ENCODE measurements around the gene DGKZ.

DGKZ gene

DNA sequence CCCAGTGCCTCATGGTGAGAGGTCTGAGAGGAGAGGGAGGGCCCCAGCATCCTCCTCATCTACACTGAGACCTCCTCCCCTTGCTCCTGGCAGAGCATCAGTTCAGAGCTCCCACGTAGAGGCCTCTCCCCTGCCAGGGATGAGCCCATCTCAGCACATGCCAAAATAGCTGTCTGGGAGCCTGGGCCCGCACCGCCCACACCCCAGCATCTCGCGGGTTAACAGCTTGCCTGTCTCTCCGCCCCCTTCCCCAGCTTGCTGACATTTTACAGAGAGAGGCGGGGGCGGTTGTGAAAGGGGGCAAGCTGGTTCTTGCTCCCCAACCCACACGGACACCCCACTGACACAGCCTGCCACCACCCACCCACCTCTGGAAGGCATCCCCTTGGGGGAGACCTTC lies 6.4 kb downstream of the DGKZ start:
- TF ChIP-seq ZFX (IDR thresholded peaks at IDR 0.05; ENCODE audit: borderline replicate concordance), result no peak
- TF ChIP-seq, protein P1, sequence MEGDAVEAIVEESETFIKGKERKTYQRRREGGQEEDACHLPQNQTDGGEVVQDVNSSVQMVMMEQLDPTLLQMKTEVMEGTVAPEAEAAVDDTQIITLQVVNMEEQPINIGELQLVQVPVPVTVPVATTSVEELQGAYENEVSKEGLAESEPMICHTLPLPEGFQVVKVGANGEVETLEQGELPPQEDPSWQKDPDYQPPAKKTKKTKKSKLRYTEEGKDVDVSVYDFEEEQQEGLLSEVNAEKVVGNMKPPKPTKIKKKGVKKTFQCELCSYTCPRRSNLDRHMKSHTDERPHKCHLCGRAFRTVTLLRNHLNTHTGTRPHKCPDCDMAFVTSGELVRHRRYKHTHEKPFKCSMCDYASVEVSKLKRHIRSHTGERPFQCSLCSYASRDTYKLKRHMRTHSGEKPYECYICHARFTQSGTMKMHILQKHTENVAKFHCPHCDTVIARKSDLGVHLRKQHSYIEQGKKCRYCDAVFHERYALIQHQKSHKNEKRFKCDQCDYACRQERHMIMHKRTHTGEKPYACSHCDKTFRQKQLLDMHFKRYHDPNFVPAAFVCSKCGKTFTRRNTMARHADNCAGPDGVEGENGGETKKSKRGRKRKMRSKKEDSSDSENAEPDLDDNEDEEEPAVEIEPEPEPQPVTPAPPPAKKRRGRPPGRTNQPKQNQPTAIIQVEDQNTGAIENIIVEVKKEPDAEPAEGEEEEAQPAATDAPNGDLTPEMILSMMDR (IDR thresholded peaks at IDR 0.05), result no peak
- H3K27ac ChIP-seq, result no peak overlapping the region

GRCh38 chr11:46356924-46357482 lies 9.7 kb downstream of the DGKZ start:
- no peak for TF ChIP-seq ZFX (IDR thresholded peaks at IDR 0.05; ENCODE audit: borderline replicate concordance)
- TF ChIP-seq, protein P1 (IDR thresholded peaks at IDR 0.05), result no peak

DNA sequence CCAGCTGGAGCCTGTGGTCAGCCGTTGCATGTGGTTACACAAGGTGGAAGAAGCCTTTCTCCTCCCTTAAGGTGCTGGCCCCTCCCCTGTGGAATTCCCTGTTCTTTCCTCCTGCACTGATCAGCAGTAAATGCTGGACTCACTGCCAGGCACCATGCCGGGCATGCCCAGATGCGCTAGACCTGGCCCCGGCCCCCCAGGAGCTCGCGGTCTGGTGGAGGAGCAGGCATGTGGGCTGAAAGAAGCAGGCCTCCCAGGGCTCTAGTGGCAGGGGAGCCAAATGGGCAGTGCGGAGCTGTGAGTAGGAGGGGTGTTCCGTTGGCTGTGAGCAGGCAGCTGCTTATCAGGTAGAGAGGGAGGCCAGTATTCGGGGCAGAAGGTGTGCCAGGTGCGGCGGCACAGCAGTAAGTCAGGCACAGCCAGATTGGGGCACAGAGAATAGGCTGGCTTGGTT lies 10.2 kb downstream of the DGKZ start:
- TF ChIP-seq ZFX (IDR thresholded peaks at IDR 0.05; ENCODE audit: borderline replicate concordance), result no peak
- TF ChIP-seq, protein P1 (IDR thresholded peaks at IDR 0.05), result no peak
- no peak overlapping the region for H3K27ac ChIP-seq

More at GRCh38 chr11:46356924-46357482, 9.7 kb downstream of the DGKZ start:
- H3K27ac ChIP-seq, result no peak overlapping the region

DNA sequence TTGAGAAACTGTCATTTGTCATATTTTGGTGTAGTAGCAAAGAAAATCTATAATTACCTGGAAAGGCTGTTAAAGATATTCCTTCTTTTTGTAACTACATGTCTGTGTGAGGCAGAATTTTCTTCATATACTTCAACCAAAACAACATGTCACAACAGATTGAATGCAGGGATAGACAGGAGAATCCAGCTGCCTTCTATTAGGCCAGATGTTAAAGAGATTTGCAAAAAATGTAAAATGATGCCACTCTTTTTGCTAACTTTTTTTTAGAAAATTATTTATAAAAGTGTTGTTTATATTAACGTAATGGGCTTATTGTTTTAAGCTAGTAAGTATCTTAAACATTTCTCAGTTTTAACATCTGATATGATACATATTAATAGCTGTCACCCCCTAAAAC lies 12.7 kb downstream of the DGKZ start:
- H3K27ac ChIP-seq, result no peak overlapping the region
- TF ChIP-seq, protein P1 (IDR thresholded peaks at IDR 0.05), result no peak
- no peak for TF ChIP-seq ZFX (IDR thresholded peaks at IDR 0.05; ENCODE audit: borderline replicate concordance)

- no peak overlapping the region for H3K27ac ChIP-seq
- TF ChIP-seq, protein P1 (IDR thresholded peaks at IDR 0.05), result no peak
- TF ChIP-seq ZFX (IDR thresholded peaks at IDR 0.05; ENCODE audit: borderline replicate concordance), result no peak
Measured at GRCh38 chr11:46360878-46361277, 13.6 kb downstream of the DGKZ start.

- H3K27ac ChIP-seq, result no peak overlapping the region
- TF ChIP-seq ZFX (IDR thresholded peaks at IDR 0.05; ENCODE audit: borderline replicate concordance), result no peak
- TF ChIP-seq, protein P1 (IDR thresholded peaks at IDR 0.05), result no peak
Measured at GRCh38 chr11:46361283-46362155, 14.3 kb downstream of the DGKZ start.

All from 22Rv1 (cell line).